Activated T-cell treated with anti-CD3 and anti-CD28 coated beads, Interleukin-2, amount 50 U/mL, for 4 hours (primary cell): Measurements from ENCODE around the gene PRKCZ. TPM values are rescaled to one million over a fixed set of nuclear protein-coding genes. Genes with fewer than 3 reads are reported as not detected.

Source experiments
- ATAC-seq, 2 donors: fragments of 200-7000 bp; cut with Tn5 transposase; one replicate each; pipeline ENCODE4 v1.10.0; 2021
- DNase-seq: peaks from one replicate; pipeline ENCODE4 v3.0.0-alpha.2; 2020
- H3K27me3 Mint-ChIP-seq: one replicate; pipeline ENCODE4 v1.8.0; 2021; ENCODE audit warnings: low read depth, mixed read lengths
- H3K36me3 Mint-ChIP-seq: one replicate; pipeline ENCODE4 v1.8.0; 2022; ENCODE audit warnings: mixed read lengths; ENCODE audit not compliant: insufficient read depth
- H3K4me1 Mint-ChIP-seq: one replicate; pipeline ENCODE4 v1.8.0; 2021; ENCODE audit warnings: low read depth, mixed read lengths
- H3K4me3 Mint-ChIP-seq: one replicate; pipeline ENCODE4 v1.8.0; 2021; ENCODE audit warnings: mild to moderate bottlenecking, moderate library complexity, mixed read lengths
- H3K9me3 Mint-ChIP-seq: one replicate; pipeline ENCODE4 v1.8.0; 2021; ENCODE audit warnings: mixed read lengths
- total RNA-seq, 3 donors: library from RNA; stranded (reverse); gene quantifications; one replicate each; pipeline ENCODE4 v1.2.1, GENCODE V29; 2021

The PRKCZ gene
- total RNA-seq, 3 donors from 2014 or later = 15.0 to 15.6 (median 15.0) TPM

DNA sequence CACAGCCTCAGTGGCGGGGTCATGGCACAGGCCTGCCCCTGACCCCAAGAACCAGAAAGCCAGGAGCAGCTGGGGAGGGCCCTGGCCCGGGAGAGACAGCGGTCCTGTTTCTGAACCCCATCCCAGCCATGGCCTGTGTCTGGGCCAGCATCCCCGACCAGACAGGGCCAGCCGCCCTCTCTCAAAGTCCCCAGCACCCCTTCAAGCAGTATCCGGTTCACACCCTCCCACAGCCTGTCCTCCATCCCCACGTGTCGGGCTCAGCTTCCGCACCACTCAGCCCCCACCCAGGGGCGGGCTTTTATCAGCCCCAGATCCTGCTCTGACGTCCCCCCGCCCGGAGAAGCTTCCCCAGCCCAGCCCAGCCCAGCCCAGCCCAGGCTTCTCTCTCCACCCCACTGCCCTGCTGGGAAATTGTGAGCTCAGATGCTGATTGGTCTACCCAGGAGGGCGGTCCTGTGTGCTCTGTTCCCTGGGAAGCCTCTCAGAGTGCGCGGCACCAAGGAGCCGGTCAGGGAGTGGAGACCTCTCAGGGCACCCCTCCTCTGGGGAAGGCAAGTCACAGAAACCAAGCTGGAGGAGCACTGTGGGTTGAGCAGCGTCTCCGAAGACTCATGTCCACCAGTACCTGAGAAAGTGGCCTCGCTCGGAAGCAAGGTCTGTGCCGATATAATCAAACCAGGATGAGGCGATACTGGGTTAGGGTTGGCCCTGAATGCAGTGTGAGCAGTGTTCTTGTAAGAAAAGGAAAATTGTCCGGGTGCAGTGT is 149.0 kb downstream of the PRKCZ start:
- H3K4me3 Mint-ChIP-seq = peak overlapping the region; percentile 85
- DNase-seq (peak; percentile 71), ATAC-seq (peak; percentile 61 to 65)
- peaks cover 24% of the 10 kb centered on the region for H3K4me1 Mint-ChIP-seq
- H3K9me3 Mint-ChIP-seq = no peaks in the 10 kb centered on the region
- H3K27me3 Mint-ChIP-seq = no peaks in the 10 kb centered on the region
- no peaks in the 10 kb centered on the region for H3K36me3 Mint-ChIP-seq

GRCh38 chr1:2200308-2200943 is 150.2 kb downstream of the PRKCZ start:
- no peak for DNase-seq
- ATAC-seq = no peak
- Mint-ChIP-seq H3K4me1 (peaks cover 25% of the 10 kb centered on the region), H3K36me3 (no peaks in the 10 kb centered on the region), H3K4me3 (no peak overlapping the region), H3K27me3 (no peaks in the 10 kb centered on the region), H3K9me3 (no peaks in the 10 kb centered on the region)

DNA sequence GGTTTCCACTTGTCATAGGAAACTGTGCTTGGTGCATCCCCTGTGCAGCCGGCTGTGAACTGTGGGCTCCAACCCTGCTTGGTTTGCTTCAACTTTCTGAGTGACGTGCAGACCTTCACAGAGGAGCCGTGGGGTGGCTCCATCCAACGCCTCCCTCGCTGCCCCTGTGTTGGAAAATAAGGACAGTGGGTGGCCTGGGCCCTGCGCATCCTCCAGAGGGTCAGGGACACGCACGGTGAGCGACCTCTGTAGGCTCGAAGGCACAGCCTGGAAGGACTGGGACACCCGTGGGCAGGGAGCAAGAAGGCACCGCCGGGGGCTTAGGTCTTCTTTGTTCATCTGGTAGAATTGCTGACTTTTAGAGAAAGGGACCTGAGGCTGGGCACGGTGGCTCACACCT is 150.9 kb downstream of the PRKCZ start:
- DNase-seq (no peak), ATAC-seq (no peak)
- Mint-ChIP-seq H3K4me1 (peaks cover 25% of the 10 kb centered on the region), H3K4me3 (no peak overlapping the region), H3K9me3 (no peaks in the 10 kb centered on the region), H3K36me3 (no peaks in the 10 kb centered on the region), H3K27me3 (no peaks in the 10 kb centered on the region)

DNA sequence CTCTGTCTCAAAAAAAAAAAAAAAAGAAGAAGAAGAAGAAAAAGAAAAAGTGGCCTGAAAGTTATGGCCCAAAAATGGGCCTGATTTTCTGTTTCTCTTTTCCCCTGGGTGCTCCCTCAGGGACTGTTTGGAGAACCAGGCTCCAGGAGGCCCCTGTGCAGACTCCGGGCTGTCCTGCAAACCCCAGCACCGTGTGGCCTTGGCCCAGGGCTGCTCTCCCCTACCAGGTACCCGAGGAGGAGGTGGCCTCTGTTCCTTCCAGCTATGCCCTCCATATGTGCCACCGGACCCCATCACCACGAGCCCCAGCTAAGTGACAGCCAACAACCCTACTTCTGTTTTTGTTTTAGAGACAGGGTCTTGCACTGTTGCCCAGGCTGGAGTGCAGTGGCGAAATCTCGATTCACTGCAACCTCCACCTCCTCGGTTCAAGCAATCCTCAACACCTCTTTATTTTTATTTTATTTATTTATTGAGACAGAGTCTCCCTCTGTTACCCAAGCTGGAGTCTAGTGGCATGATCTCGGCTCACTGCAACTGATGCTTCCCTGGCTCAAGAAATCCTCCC is 151.9 kb downstream of the PRKCZ start:
- H3K9me3 Mint-ChIP-seq = no peaks in the 10 kb centered on the region
- no peaks in the 10 kb centered on the region for H3K36me3 Mint-ChIP-seq
- peaks cover 25% of the 10 kb centered on the region for H3K4me1 Mint-ChIP-seq
- ATAC-seq (no peak), DNase-seq (no peak)
- H3K27me3 Mint-ChIP-seq = no peaks in the 10 kb centered on the region
- no peak overlapping the region for H3K4me3 Mint-ChIP-seq

GRCh38 chr1:2202843-2203601 is 152.8 kb downstream of the PRKCZ start:
- H3K4me3 Mint-ChIP-seq = no peak overlapping the region
- no peaks in the 10 kb centered on the region for H3K27me3 Mint-ChIP-seq
- ATAC-seq = no peak
- H3K4me1 Mint-ChIP-seq = peaks cover 22% of the 10 kb centered on the region
- H3K9me3 Mint-ChIP-seq = no peaks in the 10 kb centered on the region
- DNase-seq = no peak
- H3K36me3 Mint-ChIP-seq = no peaks in the 10 kb centered on the region

DNA sequence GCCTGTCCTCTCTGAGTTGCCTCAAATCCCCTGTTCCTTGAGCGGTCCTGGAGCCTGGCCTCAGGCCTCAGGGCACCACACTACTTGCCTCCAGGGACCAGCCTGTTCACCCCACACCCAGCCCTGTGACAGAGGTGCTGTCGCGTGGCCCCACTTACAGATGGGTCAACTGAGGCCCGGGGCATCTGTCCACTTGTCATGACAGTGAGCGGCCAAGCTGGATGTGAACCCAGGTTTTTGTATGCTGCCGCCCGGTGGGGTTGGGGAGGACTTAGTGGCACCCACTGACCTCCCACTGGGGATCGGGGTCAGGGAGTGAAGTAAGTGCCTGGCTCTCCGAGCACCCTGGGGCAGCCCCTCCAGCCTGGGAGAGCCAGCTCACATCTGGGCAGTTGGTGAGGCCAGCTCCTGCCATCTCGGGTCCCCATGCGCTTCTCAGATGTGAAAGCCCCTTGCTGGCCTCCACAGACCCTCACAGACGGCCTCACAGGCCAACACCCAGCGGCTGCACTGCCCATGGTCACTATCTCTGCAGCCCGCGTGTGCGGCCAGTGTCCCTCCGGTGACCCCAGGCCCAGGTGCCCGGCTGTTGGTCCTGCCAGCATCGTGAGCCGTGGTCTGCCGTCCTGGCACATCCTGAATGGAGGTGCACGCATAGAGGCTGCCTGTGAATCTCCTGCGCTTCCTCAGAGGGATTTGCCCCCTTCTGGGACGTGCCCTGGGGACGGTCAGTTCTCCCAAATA is 153.6 kb downstream of the PRKCZ start:
- Mint-ChIP-seq H3K4me3 (no peak overlapping the region), H3K4me1 (peaks cover 14% of the 10 kb centered on the region), H3K36me3 (no peaks in the 10 kb centered on the region), H3K27me3 (no peaks in the 10 kb centered on the region), H3K9me3 (no peaks in the 10 kb centered on the region)
- ATAC-seq = no peak
- no peak for DNase-seq

- Mint-ChIP-seq H3K4me1 (peaks cover 7% of the 10 kb centered on the region), H3K36me3 (no peaks in the 10 kb centered on the region), H3K27me3 (no peaks in the 10 kb centered on the region), H3K4me3 (no peak overlapping the region), H3K9me3 (no peaks in the 10 kb centered on the region)
- DNase-seq (no peak), ATAC-seq (peak; percentile 33 to 34)
Observed at GRCh38 chr1:2204415-2205190, 154.4 kb downstream of the PRKCZ start.

DNA sequence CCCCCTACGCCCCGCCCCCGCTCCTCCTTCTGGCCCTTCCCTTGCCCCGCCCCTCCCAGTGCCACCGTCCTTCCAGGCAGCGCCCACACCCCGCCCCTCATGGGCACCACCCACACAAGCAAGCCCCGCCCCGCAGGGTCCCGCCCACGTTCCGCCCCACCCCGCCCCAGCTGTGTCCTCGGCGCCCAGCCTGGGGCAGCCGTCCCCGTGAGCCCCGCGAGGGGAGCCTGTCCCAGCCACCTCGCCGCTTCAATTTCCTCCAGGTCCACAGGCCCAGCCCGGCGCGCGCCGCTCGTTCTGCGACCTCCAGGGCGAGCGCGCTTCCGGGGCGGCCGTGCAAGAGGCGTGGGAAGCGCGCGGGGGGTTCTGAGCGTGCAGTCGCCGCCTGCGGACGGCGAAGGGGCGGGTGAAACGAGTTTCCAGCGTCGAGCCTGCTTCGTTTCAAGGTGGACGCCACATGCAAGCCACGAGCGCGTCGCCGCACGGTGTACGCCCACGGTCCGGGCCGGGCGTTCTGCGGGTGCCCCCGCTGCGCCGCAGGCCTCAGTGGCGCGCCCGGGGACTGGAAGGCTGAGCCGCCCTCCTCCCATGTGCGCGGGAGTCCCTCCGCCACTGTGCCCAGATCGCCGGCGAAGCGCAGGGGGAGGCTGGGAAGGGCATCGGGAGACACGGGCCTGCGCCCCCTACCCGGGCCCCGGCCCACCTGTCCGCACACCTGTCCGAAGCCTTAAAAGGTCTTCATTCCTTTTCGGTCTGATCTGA is 155.2 kb downstream of the PRKCZ start:
- H3K27me3 Mint-ChIP-seq = no peaks in the 10 kb centered on the region
- H3K36me3 Mint-ChIP-seq = no peaks in the 10 kb centered on the region
- peak overlapping the region; percentile 31 for H3K4me3 Mint-ChIP-seq
- no peaks in the 10 kb centered on the region for H3K9me3 Mint-ChIP-seq
- DNase-seq (peak; percentile 94), ATAC-seq (peak; percentile 75 to 80)
- peaks cover 3% of the 10 kb centered on the region for H3K4me1 Mint-ChIP-seq

- Mint-ChIP-seq H3K4me3 (no peak overlapping the region), H3K36me3 (no peaks in the 10 kb centered on the region), H3K9me3 (no peaks in the 10 kb centered on the region), H3K27me3 (no peaks in the 10 kb centered on the region), H3K4me1 (peaks cover 3% of the 10 kb centered on the region)
- DNase-seq (no peak), ATAC-seq (no peak)
Observed at GRCh38 chr1:2206813-2207487, 156.7 kb downstream of the PRKCZ start.

- Mint-ChIP-seq H3K27me3 (no peaks in the 10 kb centered on the region), H3K4me1 (peaks cover 10% of the 10 kb centered on the region), H3K4me3 (no peak overlapping the region), H3K36me3 (no peaks in the 10 kb centered on the region), H3K9me3 (no peaks in the 10 kb centered on the region)
- ATAC-seq = no peak
- no peak for DNase-seq
Observed at GRCh38 chr1:2208309-2209239, 158.4 kb downstream of the PRKCZ start.

DNA sequence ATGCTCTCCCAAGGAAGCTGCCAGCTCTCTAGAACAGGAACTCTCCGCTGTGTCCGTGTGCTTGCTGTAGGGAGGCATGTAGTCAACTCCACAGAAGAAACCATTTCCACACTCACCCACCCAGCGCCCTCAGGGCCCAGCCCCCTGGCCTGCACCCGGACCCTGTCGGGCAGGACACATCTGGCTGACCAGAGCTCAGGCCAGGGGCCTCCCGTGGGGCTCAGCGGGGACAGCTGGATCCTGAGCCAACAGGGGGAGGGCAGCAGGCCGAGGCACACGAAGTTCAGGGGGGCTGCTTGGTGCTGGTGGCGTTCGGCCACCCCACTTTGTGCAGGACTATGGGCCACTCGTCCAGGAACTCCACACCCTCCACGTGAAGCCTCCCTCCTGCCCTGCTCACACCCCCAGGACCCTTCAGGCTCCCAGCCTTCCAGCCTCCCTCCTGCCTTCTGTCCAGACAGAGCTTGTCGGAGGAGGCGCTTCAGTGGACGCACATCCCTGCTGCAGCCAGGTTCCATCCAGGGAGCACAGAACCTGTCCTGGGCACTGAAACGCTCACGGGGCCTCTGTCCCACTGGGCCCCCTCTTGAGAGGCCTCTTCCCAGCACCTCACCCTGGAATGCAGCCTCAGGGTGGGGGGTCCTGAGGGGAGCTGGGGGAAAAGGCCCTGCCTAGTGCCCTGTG is 159.3 kb downstream of the PRKCZ start:
- H3K27me3 Mint-ChIP-seq = no peaks in the 10 kb centered on the region
- no peak overlapping the region for H3K4me3 Mint-ChIP-seq
- no peak for ATAC-seq
- no peaks in the 10 kb centered on the region for H3K36me3 Mint-ChIP-seq
- no peak for DNase-seq
- no peaks in the 10 kb centered on the region for H3K9me3 Mint-ChIP-seq
- H3K4me1 Mint-ChIP-seq = peaks cover 8% of the 10 kb centered on the region
